ENCODE results near the gene SIDT2.
"Not testable (repeated sequence)": the region's sequence is repeated elsewhere in the genome, so short reads cannot be mapped to it uniquely, and the experiment has no call there.

SIDT2 gene

GRCh38 chr11:117177534-117178209 lies 871 bp upstream of the SIDT2 start:
- DNase-seq (ENCODE audit: low spot score in 2 of 2) (no peak), ATAC-seq (replicated peaks; ENCODE audit: extremely low read depth, poor library complexity, severe bottlenecking) (no peak)
- Mint-ChIP-seq H3K4me1 (peaks cover 29% of the 10 kb centered on the region), H3K27me3 (no peaks in the 10 kb centered on the region), H3K27ac (ENCODE audit: low read depth) (peak overlapping the region; percentile 90), H3K4me3 (peak overlapping the region; percentile 88), H3K36me3 (ENCODE audit: insufficient read depth) (peaks cover 12% of the 10 kb centered on the region), H3K9me3 (no peaks in the 10 kb centered on the region)

- H3K4me1 Mint-ChIP-seq, result peaks cover 29% of the 10 kb centered on the region
- H3K9me3 Mint-ChIP-seq, result no peaks in the 10 kb centered on the region
- H3K36me3 Mint-ChIP-seq (ENCODE audit: insufficient read depth), result peaks cover 14% of the 10 kb centered on the region
- peak overlapping the region; percentile 90 for H3K27ac Mint-ChIP-seq (ENCODE audit: low read depth)
- DNase-seq (ENCODE audit: low spot score in 2 of 2) (peak; percentile 38 to 39), ATAC-seq (replicated peaks; ENCODE audit: extremely low read depth, poor library complexity, severe bottlenecking) (peak; percentile 59)
- no peaks in the 10 kb centered on the region for H3K27me3 Mint-ChIP-seq
- H3K4me3 Mint-ChIP-seq, result peak overlapping the region; percentile 88
Measured at GRCh38 chr11:117179048-117179999, 781 bp downstream of the SIDT2 start.

- no peaks in the 10 kb centered on the region for H3K27me3 Mint-ChIP-seq
- H3K36me3 Mint-ChIP-seq (ENCODE audit: insufficient read depth), result peaks cover 13% of the 10 kb centered on the region
- no peak for ATAC-seq (replicated peaks; ENCODE audit: extremely low read depth, poor library complexity, severe bottlenecking)
- H3K27ac Mint-ChIP-seq (ENCODE audit: low read depth), result peak overlapping the region; percentile 90
- H3K9me3 Mint-ChIP-seq, result no peaks in the 10 kb centered on the region
- peaks cover 29% of the 10 kb centered on the region for H3K4me1 Mint-ChIP-seq
- no peak for DNase-seq (ENCODE audit: low spot score in 2 of 2)
- peak overlapping the region; percentile 88 for H3K4me3 Mint-ChIP-seq
Measured at GRCh38 chr11:117180020-117180419, 1.5 kb downstream of the SIDT2 start.

GRCh38 chr11:117180661-117181585 lies 2.4 kb downstream of the SIDT2 start:
- ATAC-seq (replicated peaks; ENCODE audit: extremely low read depth, poor library complexity, severe bottlenecking) (peak; percentile 21), DNase-seq (ENCODE audit: low spot score in 2 of 2) (peak in 1 of 2 donors; percentile 34)
- H3K4me1 Mint-ChIP-seq, result peaks cover 29% of the 10 kb centered on the region
- H3K27ac Mint-ChIP-seq (ENCODE audit: low read depth), result peak overlapping the region; percentile 41
- H3K9me3 Mint-ChIP-seq, result no peaks in the 10 kb centered on the region
- peak overlapping the region; percentile 88 for H3K4me3 Mint-ChIP-seq
- peaks cover 16% of the 10 kb centered on the region for H3K36me3 Mint-ChIP-seq (ENCODE audit: insufficient read depth)
- no peaks in the 10 kb centered on the region for H3K27me3 Mint-ChIP-seq

GRCh38 chr11:117181586-117182550 lies 3.3 kb downstream of the SIDT2 start:
- Mint-ChIP-seq H3K4me3 (no peak overlapping the region), H3K27ac (ENCODE audit: low read depth) (no peak overlapping the region), H3K27me3 (no peaks in the 10 kb centered on the region), H3K9me3 (no peaks in the 10 kb centered on the region), H3K4me1 (peaks cover 30% of the 10 kb centered on the region), H3K36me3 (ENCODE audit: insufficient read depth) (peaks cover 16% of the 10 kb centered on the region)
- ATAC-seq (replicated peaks; ENCODE audit: extremely low read depth, poor library complexity, severe bottlenecking) (no peak), DNase-seq (ENCODE audit: low spot score in 2 of 2) (no peak)

GRCh38 chr11:117182551-117182935 lies 4.0 kb downstream of the SIDT2 start:
- DNase-seq (ENCODE audit: low spot score in 2 of 2) (no peak), ATAC-seq (replicated peaks; ENCODE audit: extremely low read depth, poor library complexity, severe bottlenecking) (no peak)
- Mint-ChIP-seq H3K4me1 (peaks cover 36% of the 10 kb centered on the region), H3K36me3 (ENCODE audit: insufficient read depth) (peaks cover 17% of the 10 kb centered on the region), H3K4me3 (no peak overlapping the region), H3K9me3 (no peaks in the 10 kb centered on the region), H3K27me3 (no peaks in the 10 kb centered on the region), H3K27ac (ENCODE audit: low read depth) (no peak overlapping the region)

GRCh38 chr11:117183178-117183577 lies 4.6 kb downstream of the SIDT2 start:
- H3K9me3 Mint-ChIP-seq; H3K27me3 Mint-ChIP-seq; H3K27ac Mint-ChIP-seq (ENCODE audit: low read depth); DNase-seq (ENCODE audit: low spot score in 2 of 2); ATAC-seq (replicated peaks; ENCODE audit: extremely low read depth, poor library complexity, severe bottlenecking); H3K4me3 Mint-ChIP-seq: not testable (repeated sequence)
- H3K4me1 Mint-ChIP-seq, result peaks cover 30% of the 10 kb centered on the region
- H3K36me3 Mint-ChIP-seq (ENCODE audit: insufficient read depth), result peaks cover 17% of the 10 kb centered on the region

- Mint-ChIP-seq H3K27me3 (no peaks in the 10 kb centered on the region), H3K4me3 (no peak overlapping the region), H3K36me3 (ENCODE audit: insufficient read depth) (peaks cover 16% of the 10 kb centered on the region), H3K4me1 (peaks cover 29% of the 10 kb centered on the region), H3K9me3 (no peaks in the 10 kb centered on the region), H3K27ac (ENCODE audit: low read depth) (no peak overlapping the region)
- DNase-seq (ENCODE audit: low spot score in 2 of 2) (no peak), ATAC-seq (replicated peaks; ENCODE audit: extremely low read depth, poor library complexity, severe bottlenecking) (no peak)
Measured at GRCh38 chr11:117183724-117184349, 5.3 kb downstream of the SIDT2 start.

GRCh38 chr11:117185736-117186430 lies 7.3 kb downstream of the SIDT2 start:
- Mint-ChIP-seq H3K27ac (ENCODE audit: low read depth) (peak overlapping the region; percentile 92), H3K4me3 (no peak overlapping the region), H3K36me3 (ENCODE audit: insufficient read depth) (peaks cover 16% of the 10 kb centered on the region), H3K27me3 (no peaks in the 10 kb centered on the region), H3K4me1 (peaks cover 12% of the 10 kb centered on the region), H3K9me3 (no peaks in the 10 kb centered on the region)
- no peak for DNase-seq (ENCODE audit: low spot score in 2 of 2)
- ATAC-seq (replicated peaks; ENCODE audit: extremely low read depth, poor library complexity, severe bottlenecking), result no peak

- no peak for DNase-seq (ENCODE audit: low spot score in 2 of 2)
Measured at GRCh38 chr11:117186431-117186761, 7.9 kb downstream of the SIDT2 start.

GRCh38 chr11:117187007-117187406 lies 8.5 kb downstream of the SIDT2 start:
- Mint-ChIP-seq H3K27ac (ENCODE audit: low read depth) (no peak overlapping the region), H3K9me3 (no peaks in the 10 kb centered on the region)

More at GRCh38 chr11:117186431-117186761, 7.9 kb downstream of the SIDT2 start:
- H3K9me3 Mint-ChIP-seq, result no peaks in the 10 kb centered on the region
- H3K36me3 Mint-ChIP-seq (ENCODE audit: insufficient read depth), result peaks cover 14% of the 10 kb centered on the region
- ATAC-seq (replicated peaks; ENCODE audit: extremely low read depth, poor library complexity, severe bottlenecking), result no peak
- H3K27ac Mint-ChIP-seq (ENCODE audit: low read depth), result peak overlapping the region; percentile 92
- H3K4me1 Mint-ChIP-seq, result peaks cover 7% of the 10 kb centered on the region
- no peaks in the 10 kb centered on the region for H3K27me3 Mint-ChIP-seq
- no peak overlapping the region for H3K4me3 Mint-ChIP-seq

More at GRCh38 chr11:117187007-117187406, 8.5 kb downstream of the SIDT2 start:
- ATAC-seq (replicated peaks; ENCODE audit: extremely low read depth, poor library complexity, severe bottlenecking), result no peak
- H3K4me3 Mint-ChIP-seq, result no peak overlapping the region
- H3K36me3 Mint-ChIP-seq (ENCODE audit: insufficient read depth), result peaks cover 18% of the 10 kb centered on the region
- peaks cover 7% of the 10 kb centered on the region for H3K4me1 Mint-ChIP-seq
- H3K27me3 Mint-ChIP-seq, result no peaks in the 10 kb centered on the region
- no peak for DNase-seq (ENCODE audit: low spot score in 2 of 2)

All from central memory CD8-positive, alpha-beta T cell (primary cell).